NCI-H460 (cell line): ENCODE measurements around the gene CDK16. TPM values are rescaled to one million over a fixed set of nuclear protein-coding genes. Genes with fewer than 3 reads are reported as not detected.
"Not testable (repeated sequence)": the region's sequence is repeated elsewhere in the genome, so short reads cannot be mapped to it uniquely, and the experiment has no call there.

ENCODE experiments used
- DNase-seq: peaks from one replicate; pipeline ENCODE4 v3.0.0-alpha.2; 2016; ENCODE audit warnings: low read depth; ENCODE audit errors: extremely low read depth
- total RNA-seq: library from RNA; depleted of rRNA; stranded (reverse); fragments of >200 nt; shearing (Covaris generic); gene quantifications from 2 replicates; pipeline ENCODE4 v1.2.3, GENCODE V29; 2014; rRNA removed

Gene CDK16
- total RNA-seq, 1 experiment from 2014 or later, result 141 TPM

- no peak for DNase-seq
These were observed 26.7 kb downstream of the CDK16 start for GRCh38 chrX:47245156-47245555.

- no peak for DNase-seq
These were observed 28.9 kb downstream of the CDK16 start for GRCh38 chrX:47247206-47247998.

GRCh38 chrX:47247999-47248320, 29.5 kb downstream of the CDK16 start:
- DNase-seq, result no peak

- DNase-seq, result no peak
These were observed 30.1 kb downstream of the CDK16 start for GRCh38 chrX:47248576-47248975.

- DNase-seq, result no peak
These were observed 31.5 kb downstream of the CDK16 start for GRCh38 chrX:47250017-47250347.

- DNase-seq, result not testable (repeated sequence)
These were observed 39.1 kb downstream of the CDK16 start for GRCh38 chrX:47257620-47258019.

GRCh38 chrX:47264483-47265173, 46.1 kb downstream of the CDK16 start:
- DNase-seq, result no peak

- no peak for DNase-seq
These were observed 48.2 kb downstream of the CDK16 start for GRCh38 chrX:47266643-47267042.

GRCh38 chrX:47272013-47272408, 53.5 kb downstream of the CDK16 start:
- DNase-seq, result no peak

- no peak for DNase-seq
These were observed 54.7 kb downstream of the CDK16 start for GRCh38 chrX:47273011-47273730.

GRCh38 chrX:47278691-47279090, 60.2 kb downstream of the CDK16 start:
- DNase-seq, result no peak

Other genes starting within 250 kb of the CDK16 start
- not detected in 2 replicates for gene RGN, start 140.2 kb upstream of the CDK16 start, total RNA-seq
- 154 and 182 TPM in 2 replicates for gene NDUFB11, start 74.0 kb upstream of the CDK16 start, total RNA-seq
- gene RBM10, start 73.5 kb upstream of the CDK16 start, total RNA-seq, result 28.1 and 30.3 TPM in 2 replicates
- gene UBA1, start 24.9 kb upstream of the CDK16 start, total RNA-seq, result 138 and 158 TPM in 2 replicates
- gene USP11, start 14.3 kb downstream of the CDK16 start, total RNA-seq, result 17.0 and 17.3 TPM in 2 replicates
- gene ZNF157, start 151.9 kb downstream of the CDK16 start, total RNA-seq, result not detected in 2 replicates